NCI-H345 treated with DMSO at 0.1 percent for 48 hours (cell line): Measurements from ENCODE around the gene PLD3.

Experiments
- DNase-seq: peaks from one replicate; lab custom pipeline; 2025; ENCODE audit not compliant: unreplicated experiment; lab: John Stamatoyannopoulos, UW

The PLD3 gene

DNA sequence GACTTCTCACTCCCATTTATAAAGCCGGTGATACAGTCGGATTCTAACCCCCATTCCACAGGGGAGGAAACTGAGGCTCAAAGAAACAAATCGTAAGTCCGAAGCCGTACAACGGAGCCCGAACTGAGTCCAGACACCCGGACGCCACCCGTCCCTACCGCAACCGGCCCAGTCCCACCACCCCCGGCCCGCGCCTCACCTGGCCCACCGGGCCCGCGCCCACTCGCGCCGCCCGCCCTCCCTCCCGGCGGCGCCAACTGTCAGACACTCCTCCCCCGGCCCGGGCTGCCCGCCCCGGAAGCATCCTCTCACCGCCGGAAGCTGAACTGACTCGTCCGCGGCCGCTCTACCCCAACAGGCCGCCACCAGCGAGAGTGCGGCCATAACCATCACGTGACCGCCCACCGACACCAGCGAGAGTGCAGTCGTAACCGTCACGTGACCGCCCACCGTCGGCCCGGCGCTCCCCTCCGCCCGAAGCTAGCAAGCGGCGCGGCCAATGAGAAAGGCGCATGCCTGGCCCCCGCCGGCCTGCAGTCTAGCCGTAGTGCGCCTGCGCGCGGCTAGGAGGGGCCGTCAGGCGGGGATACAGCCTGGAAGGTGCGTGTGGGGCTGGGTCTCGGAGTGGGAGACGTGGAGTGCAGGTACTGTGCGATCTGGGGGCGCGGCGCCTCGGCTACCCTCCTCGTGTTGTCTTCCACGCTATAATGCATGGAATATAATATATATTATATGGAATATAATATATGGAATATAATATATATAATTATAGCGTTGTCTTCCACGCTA lies at the start of gene PLD3, which contains the start of gene C19orf47:
Gene PLD3, plus strand, starts transcription at position 571 of the 789 bp plus-strand sequence. CDS start 17,789 bp downstream, outside the sequence.
Gene C19orf47, minus strand, starts transcription at position 273 of the 789 bp plus-strand sequence. CDS start 6,540 bp downstream, outside the sequence.
- peak; percentile 100 for DNase-seq

DNA sequence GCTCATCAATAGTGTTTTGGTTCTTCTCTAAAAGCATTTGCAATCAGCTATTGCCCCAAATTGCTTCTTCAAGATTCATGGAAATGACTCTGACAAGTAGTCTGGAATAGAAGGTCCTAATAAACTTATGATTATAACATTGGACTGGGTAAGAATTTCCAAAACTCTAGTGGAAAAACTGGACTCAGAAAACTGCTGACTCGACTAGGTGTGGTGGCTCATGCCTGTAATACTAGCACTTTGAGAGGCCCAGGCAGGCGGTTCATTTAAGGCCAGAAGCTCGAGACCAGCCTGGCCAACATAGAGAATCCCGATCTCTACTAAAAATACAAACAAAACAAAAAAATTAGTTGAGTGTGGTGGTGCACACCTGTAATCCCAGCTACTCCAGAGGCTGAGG lies 47.8 kb upstream of the PLD3 start:
- no peak for DNase-seq

GRCh38 chr19:40302224-40303011 lies 46.1 kb upstream of the PLD3 start:
- no peak for DNase-seq

- no peak for DNase-seq
Observed at GRCh38 chr19:40303765-40304164, 44.7 kb upstream of the PLD3 start.

GRCh38 chr19:40304306-40304705 lies 44.2 kb upstream of the PLD3 start:
- no peak for DNase-seq

- peak; percentile 78 for DNase-seq
Observed at GRCh38 chr19:40305403-40305802, 43.1 kb upstream of the PLD3 start.

- no peak for DNase-seq
Observed at GRCh38 chr19:40309666-40310065, 38.8 kb upstream of the PLD3 start.

DNA sequence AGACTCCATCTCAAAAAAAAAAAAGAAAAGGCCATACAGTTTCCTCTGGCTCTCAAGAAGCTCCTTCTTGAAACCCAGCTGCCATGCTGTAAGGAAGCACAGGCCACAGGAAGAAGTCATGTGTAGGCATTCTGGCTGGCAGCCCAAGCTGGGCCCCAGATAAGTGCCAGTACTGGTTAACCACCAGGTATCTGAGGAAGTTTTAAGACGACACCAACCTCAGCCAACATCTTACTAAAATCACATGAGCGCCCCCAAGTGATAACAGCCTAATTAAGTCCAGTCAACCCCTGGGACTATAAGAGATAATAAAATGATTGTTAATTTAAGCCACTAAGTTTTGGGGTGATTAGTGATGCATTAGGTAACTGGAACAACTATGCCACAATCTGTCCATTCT lies 36.0 kb upstream of the PLD3 start:
- no peak for DNase-seq

- no peak for DNase-seq
Observed at GRCh38 chr19:40313229-40313983, 35.1 kb upstream of the PLD3 start.

GRCh38 chr19:40314656-40315055 lies 33.8 kb upstream of the PLD3 start:
- DNase-seq, result no peak

- DNase-seq, result no peak
Observed at GRCh38 chr19:40315812-40316470, 32.6 kb upstream of the PLD3 start.

DNA sequence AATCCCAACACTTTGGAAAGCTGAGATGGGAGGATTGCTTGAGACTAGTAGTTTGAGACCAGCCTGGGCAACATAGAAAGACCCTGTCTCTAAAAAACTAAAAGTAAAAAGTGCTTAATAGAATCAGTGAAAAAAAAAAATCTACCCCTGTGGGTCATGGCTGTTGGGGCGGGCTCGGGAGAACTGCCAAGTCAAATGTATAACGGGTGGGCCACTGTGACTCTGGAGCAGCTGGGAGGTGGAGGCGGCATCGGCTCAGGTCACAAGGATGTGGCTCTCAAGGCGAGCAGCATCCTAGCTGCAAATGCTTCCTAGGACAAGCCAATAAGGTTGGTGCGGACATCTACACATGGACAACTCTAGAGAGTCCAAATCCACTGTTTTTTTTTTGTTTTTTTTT lies 31.2 kb upstream of the PLD3 start:
- DNase-seq, result no peak

DNA sequence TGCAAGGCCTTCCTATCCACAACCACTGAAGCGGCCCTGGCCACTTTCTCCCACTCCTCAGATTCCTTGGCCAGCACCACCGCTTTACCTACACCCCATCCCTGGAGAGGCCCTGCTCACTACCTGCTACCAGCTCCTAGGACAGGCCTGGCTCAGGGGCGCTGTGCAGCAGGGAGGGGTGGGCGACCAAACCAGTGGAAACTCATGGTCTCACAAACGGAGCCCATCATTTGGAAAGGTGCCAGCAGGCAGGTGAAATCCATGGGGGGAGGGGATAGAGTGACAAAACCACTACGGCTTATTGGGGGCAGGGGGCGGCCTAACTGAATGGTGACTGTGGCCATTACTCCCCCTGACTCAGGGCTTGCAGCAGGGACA lies 27.9 kb upstream of the PLD3 start:
- no peak for DNase-seq

DNA sequence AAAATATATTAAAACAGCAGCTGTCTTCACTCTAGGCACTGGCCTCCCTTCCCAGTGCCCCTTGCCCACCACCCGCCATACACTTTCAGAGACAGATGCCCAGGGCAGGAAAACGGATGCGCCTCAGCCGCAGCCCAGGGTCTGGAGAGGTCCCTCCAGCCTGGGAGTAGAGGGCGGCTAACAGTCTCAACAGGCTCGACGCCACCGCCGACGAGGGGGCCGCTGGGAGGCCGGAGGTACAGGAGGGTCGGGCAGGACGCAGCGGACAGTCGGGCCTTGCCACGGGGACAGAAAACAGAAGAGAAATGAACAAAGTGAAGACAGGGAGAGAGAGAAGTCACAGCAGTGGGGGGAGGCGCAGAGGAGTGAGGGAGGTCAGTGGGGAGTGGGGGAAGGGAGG lies 27.4 kb upstream of the PLD3 start:
- no peak for DNase-seq

DNA sequence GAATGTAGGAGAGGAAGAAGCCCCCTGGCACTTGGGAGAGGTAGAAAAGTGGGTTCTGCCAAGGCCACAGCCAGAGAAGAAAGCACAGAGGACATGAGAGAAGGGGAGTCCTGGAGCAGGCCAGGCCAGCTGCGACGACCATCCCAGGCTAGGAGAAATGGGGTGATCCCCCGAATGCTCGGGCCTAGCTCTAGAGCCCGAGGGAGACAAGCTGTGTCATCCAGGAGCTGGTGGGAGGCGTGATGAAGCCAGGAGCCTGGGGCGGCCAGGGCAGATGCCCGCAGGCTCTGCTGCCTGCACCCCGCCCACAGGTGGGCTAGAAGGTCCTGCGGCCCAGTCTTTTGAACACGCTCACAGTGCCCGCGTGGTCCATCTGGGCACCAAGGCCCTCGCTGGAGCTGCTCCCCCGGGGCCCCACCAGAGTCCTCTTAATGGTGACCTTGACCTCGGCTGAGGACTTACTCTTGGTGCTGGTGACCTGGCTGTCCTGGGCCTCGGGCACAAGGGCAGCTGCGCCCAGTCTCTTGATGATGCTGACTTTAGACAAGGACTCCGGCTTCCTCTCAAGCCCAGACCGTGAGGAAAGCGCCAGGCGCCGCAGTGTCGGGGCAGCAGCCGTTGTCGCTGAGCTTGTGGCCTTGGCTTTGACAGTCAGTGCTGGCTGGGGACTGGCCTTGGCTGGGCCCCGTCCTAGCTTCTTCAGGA lies 26.8 kb upstream of the PLD3 start:
- no peak for DNase-seq

GRCh38 chr19:40322271-40322610 lies 26.3 kb upstream of the PLD3 start:
- no peak for DNase-seq

DNA sequence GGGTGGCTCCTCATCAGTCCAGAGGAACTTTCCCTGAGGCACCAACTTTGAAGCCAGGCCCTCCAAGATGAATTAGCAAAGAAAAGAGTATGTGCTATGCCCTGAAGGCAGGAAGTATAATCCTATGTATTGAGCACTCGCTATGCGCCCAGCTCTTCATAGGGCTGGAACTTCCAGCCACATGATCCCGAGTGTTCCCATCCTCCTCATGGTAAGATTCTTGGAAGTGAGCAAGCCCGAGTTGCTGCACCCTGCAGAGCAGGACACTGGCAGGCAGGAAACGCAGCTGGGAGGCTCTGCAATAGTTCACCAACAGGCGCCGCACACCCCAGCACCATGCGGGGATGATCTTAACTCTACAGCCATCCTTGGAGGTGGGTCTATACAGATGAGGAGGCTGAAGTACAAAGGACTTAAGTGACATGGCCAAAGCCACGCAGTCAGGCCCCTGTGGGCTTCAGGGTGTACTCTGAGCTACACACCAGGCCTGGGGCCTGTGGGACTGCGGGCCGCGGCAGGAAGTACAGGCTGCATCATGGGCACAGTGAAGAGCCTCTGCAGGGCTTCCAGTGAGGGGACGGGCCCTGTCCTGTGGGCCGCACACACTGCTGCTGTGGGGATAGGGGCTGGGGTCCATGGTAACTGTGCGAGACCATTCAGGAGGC lies 25.4 kb upstream of the PLD3 start:
- DNase-seq, result no peak

DNA sequence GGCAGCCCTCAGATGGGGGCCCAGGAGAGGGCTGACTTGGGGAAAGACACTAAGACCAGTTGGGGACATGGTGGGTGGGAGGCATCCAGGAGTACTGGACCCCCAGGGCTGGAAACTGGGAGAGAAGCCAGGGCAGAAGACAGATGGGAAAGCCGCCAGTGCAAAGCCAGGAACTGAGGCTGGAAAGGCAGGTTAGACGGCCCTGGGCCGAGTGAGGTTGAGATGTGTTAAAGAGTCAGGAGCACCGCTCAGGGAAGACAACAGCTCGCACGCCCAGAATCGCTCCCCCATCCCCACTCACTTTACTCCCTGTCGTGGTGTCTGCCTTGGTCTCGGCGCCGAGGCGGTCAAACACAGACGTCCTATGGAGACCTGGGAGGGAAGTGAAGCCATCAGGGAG lies 24.8 kb upstream of the PLD3 start:
- no peak for DNase-seq

- no peak for DNase-seq
Observed at GRCh38 chr19:40326201-40326600, 22.3 kb upstream of the PLD3 start.

GRCh38 chr19:40331052-40331451 lies 17.4 kb upstream of the PLD3 start:
- no peak for DNase-seq
